LNCAP (cell line): Measurements from ENCODE around the gene FBXW12.

Experiments used
- CTCF ChIP-seq: fragments of 450-650 bp; IDR thresholded peaks from 2 replicates; pipeline ENCODE4 v1.5.1; 2017; ENCODE audit warnings: mild to moderate bottlenecking

FBXW12 gene

GRCh38 chr3:48418140-48418539, 46.1 kb downstream of the FBXW12 start:
- no peak for TF ChIP-seq CTCF

DNA sequence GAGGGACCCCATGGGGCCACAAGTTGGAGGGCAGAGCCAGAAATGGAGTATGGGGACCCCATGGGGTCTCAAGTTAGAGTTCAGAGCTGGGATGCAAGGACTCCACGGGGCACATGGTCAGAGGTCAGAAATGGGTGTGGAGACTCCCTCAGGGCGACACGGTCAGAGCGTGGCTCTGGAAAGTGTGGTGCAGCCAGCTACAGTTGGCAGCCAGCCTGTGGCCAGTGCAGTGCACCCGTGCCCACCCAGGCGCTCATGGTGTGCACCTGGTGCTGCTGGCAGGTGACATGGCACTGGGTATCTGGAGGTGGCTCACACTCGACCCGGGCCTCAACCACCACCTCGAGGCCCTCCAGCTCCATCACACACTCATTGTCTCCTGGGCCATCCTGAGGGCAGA, 46.6 kb downstream of the FBXW12 start:
- TF ChIP-seq CTCF, result no peak

GRCh38 chr3:48419149-48419548, 47.1 kb downstream of the FBXW12 start:
- TF ChIP-seq CTCF, result no peak

DNA sequence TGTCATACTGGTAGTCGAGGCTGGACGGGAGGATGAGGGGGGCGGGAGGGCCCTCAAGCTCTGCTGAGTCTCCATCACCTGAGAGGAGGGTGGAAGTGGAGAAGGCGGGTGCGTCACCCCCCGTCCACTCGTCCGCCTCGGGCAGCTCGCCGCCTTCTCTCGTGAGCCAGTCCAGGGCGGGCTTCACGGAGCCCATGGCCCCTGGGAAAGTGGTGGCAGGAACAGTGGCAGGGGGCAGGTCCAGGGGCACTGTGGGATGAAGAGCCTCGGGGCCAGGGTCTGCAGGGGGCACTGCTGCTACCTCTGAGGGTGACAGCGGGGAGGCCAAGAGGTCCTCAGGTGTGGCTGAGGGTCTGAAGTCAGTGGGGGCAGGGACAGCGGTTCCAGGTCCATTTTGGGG, 47.6 kb downstream of the FBXW12 start:
- TF ChIP-seq CTCF, result no peak

GRCh38 chr3:48420561-48420960, 48.5 kb downstream of the FBXW12 start:
- no peak for TF ChIP-seq CTCF

- 0 out of 2 replicates have a peak, but pooled peaks have one; percentile 13 for TF ChIP-seq CTCF
These were observed 50.3 kb downstream of the FBXW12 start for GRCh38 chr3:48422272-48422671.

DNA sequence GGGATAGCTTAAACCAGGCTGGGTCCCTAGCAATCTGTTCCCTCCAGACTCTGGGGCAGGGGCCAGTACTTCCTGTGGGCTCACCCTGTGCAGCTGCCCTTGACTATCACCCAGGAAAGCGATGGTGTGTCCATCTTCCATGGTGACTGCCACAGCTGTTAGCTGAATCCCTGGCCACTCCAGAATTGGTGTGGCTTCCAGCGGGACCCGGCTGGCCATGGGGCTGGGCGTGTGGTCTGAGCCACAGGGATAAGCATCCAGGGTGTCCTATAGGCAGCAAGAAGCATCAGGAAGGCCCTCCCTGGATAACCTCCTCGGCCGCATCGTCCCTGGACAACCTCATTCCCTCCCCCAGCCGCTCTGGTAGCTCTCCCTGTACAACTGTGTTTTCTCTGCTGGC, 50.7 kb downstream of the FBXW12 start:
- no peak for TF ChIP-seq CTCF

DNA sequence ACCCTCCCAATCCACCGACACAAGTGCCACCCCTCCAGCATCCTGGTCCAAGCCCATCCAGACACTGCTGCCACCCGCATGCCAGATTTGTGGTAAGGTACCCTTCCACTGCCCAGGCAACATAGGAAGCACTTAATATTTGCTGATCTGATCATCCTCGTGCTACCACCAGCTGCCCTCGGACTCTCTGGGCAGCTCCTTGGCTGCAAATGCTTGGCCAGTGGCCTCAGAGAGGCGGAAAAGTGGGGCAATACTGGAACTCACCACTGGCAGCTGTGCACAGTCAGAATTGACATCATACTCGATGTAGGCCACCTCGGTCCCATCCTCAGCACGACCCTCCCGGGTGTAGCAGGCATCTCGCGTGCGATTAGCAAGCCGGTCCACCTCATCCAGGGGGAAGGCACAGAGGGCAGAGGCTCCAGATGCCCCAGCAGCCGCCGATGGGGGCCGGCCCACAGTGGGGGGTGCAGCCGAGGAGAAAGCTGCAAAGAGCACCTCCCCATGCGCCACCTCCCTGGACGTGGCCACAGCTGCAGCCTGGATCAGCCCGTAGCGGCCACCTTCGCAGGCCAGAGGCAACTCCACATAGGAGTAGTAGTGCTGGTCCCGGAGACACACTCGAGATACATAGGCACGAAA, 51.3 kb downstream of the FBXW12 start:
- no peak for TF ChIP-seq CTCF
